Measurements from ENCODE around the gene CNOT11.

Gene CNOT11

DNA sequence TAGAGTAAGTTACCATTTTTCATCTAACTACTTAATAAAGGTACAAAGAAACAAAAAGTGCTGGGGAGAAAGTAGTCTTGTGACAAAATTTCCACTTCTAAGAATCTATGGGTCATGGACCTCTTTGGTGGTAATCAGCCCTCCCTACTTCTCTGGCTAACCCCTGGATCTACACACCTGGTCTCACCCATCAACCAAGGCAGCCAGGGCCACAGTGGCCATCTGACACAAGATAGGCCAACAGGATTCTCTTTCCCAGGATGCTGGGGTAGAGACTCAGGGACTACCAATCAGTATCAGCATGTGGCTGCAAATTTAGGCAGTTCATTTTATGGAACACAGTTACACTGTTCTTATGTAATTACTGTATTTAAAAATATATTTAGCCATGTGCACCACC, 38.0 kb downstream of the CNOT11 start:
- TF ChIP-seq, protein P1, sequence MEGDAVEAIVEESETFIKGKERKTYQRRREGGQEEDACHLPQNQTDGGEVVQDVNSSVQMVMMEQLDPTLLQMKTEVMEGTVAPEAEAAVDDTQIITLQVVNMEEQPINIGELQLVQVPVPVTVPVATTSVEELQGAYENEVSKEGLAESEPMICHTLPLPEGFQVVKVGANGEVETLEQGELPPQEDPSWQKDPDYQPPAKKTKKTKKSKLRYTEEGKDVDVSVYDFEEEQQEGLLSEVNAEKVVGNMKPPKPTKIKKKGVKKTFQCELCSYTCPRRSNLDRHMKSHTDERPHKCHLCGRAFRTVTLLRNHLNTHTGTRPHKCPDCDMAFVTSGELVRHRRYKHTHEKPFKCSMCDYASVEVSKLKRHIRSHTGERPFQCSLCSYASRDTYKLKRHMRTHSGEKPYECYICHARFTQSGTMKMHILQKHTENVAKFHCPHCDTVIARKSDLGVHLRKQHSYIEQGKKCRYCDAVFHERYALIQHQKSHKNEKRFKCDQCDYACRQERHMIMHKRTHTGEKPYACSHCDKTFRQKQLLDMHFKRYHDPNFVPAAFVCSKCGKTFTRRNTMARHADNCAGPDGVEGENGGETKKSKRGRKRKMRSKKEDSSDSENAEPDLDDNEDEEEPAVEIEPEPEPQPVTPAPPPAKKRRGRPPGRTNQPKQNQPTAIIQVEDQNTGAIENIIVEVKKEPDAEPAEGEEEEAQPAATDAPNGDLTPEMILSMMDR (IDR thresholded peaks at IDR 0.05; ENCODE audit: low read depth, low read length): no peak
- no peak for DNase-seq
- H3K4me3 ChIP-seq (ENCODE audit: low read depth, low read length): no peak overlapping the region
- no peaks in the 10 kb centered on the region for H3K9me3 ChIP-seq
- no peaks in the 10 kb centered on the region; the same call in 1 of the 2 replicates for H3K36me3 ChIP-seq
- no peaks in the 10 kb centered on the region for H3K4me1 ChIP-seq
- no peaks in the 10 kb centered on the region for H3K27me3 ChIP-seq

DNA sequence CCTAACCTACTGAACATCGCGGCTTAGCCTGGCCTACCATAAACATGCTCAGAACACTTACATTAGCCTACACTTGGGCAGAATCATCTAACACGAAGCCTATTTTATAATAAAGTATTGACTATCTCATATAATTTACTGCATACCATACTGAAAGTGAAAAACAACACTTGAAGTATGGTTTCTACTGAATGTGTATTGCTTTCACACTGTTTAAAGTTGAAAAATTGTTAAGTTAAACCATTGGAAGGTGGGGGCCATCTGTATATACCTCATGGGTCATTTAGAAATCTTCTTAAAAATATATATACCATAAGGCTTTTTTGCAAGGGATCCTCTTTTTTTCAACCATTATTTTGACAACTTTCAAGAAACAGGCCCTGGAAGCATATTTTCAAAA, 39.3 kb downstream of the CNOT11 start:
- Histone ChIP-seq H3K4me3 (ENCODE audit: low read depth, low read length) (no peak overlapping the region), H3K4me1 (no peaks in the 10 kb centered on the region), H3K36me3 (no peaks in the 10 kb centered on the region; the same call in 1 of the 2 replicates), H3K9me3 (no peaks in the 10 kb centered on the region), H3K27me3 (no peaks in the 10 kb centered on the region)
- no peak for DNase-seq
- TF ChIP-seq, protein P1 (IDR thresholded peaks at IDR 0.05; ENCODE audit: low read depth, low read length): no peak

DNA sequence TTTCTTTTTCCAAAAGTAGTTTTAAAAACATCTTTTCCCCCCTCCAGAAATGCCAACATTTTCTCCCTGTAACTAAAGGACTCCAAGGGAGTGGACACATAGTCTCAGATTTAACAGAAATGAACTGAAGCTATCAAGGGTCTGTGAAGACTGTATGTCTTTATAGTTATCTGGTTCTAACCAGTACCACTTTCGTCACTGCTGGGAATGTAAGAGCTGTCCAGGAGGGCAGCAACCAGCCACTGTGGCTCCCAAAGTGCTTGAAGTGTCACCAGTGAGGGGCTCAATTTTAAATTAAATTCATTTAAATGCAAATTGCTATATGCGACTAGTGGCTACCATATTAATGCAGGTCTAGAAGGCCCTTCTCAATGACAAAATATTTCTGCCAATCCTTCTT, 40.9 kb downstream of the CNOT11 start:
- H3K36me3 ChIP-seq: no peaks in the 10 kb centered on the region
- H3K4me1 ChIP-seq: no peaks in the 10 kb centered on the region
- TF ChIP-seq, protein P1 (IDR thresholded peaks at IDR 0.05; ENCODE audit: low read depth, low read length): no peak
- H3K4me3 ChIP-seq (ENCODE audit: low read depth, low read length): no peak overlapping the region
- no peaks in the 10 kb centered on the region for H3K27me3 ChIP-seq
- no peak for DNase-seq
- no peaks in the 10 kb centered on the region for H3K9me3 ChIP-seq

DNA sequence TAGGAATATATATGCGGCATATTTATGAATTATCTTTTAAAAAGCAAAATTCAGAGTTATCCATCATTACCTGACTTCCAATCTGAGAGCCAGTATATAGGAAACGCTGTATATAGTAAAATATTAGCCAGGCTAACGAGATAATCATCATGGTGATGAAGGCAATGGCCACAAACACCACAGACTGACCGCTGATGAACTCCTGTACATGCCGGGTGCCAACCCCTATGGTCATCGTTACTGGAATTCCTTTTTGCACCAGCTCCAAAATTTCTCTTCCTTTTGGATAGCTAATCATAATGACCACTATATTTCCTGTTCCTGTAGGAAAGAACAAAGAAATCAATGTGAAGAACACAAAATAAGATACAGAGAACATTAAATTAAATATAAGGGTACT, 42.2 kb downstream of the CNOT11 start:
- no peak overlapping the region for H3K4me3 ChIP-seq (ENCODE audit: low read depth, low read length)
- H3K36me3 ChIP-seq: no peaks in the 10 kb centered on the region
- H3K27me3 ChIP-seq: no peaks in the 10 kb centered on the region
- H3K4me1 ChIP-seq: no peaks in the 10 kb centered on the region
- no peak for DNase-seq
- TF ChIP-seq, protein P1 (IDR thresholded peaks at IDR 0.05; ENCODE audit: low read depth, low read length): no peak
- no peaks in the 10 kb centered on the region for H3K9me3 ChIP-seq

DNA sequence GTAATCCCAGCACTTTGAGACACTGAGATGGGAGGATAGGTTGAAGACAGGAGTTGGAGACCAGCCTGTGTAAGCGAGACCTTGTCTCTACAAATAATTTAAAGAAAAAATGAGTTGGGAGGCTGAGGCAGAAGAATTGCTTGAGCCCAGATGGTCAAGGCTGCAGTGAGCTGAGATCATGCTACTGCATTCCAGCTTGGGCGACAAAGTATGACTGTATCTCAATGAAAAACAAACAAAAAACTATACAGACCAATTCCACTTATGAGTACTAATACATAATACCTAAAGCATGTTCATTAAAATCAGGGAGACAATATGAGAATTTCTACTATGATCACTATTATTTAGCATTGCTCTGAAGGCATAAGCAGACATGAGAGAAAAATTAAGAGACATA, 43.2 kb downstream of the CNOT11 start:
- no peaks in the 10 kb centered on the region for H3K27me3 ChIP-seq
- TF ChIP-seq, protein P1 (IDR thresholded peaks at IDR 0.05; ENCODE audit: low read depth, low read length): no peak
- no peaks in the 10 kb centered on the region for H3K36me3 ChIP-seq
- H3K4me1 ChIP-seq: no peaks in the 10 kb centered on the region
- H3K4me3 ChIP-seq (ENCODE audit: low read depth, low read length): no peak overlapping the region
- no peaks in the 10 kb centered on the region for H3K9me3 ChIP-seq
- DNase-seq: no peak

DNA sequence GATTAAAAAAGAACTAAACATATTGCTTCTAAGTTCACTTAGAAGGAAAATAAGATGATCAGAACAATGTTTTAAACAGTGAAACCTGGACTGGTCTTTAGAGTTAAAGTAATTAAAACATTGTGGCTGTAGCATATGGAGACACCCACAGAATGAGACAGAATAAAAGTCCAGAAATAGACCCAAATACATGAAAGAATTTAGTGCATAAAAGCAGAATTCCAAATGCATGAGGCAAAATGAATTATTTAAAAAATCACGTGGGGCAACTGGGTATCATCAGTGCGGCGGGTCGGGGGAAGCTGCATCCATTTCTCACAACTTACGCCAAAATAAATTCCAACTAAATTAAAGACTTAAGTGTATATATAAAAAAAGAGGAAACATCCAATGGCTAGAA, 43.7 kb downstream of the CNOT11 start:
- TF ChIP-seq, protein P1 (IDR thresholded peaks at IDR 0.05; ENCODE audit: low read depth, low read length): no peak
- DNase-seq: no peak
- H3K9me3 ChIP-seq: no peaks in the 10 kb centered on the region
- no peak overlapping the region for H3K4me3 ChIP-seq (ENCODE audit: low read depth, low read length)
- no peaks in the 10 kb centered on the region for H3K36me3 ChIP-seq
- no peaks in the 10 kb centered on the region for H3K27me3 ChIP-seq
- no peaks in the 10 kb centered on the region for H3K4me1 ChIP-seq
